Fibroblast of mammary gland (primary cell): ENCODE data around the gene MGAT3.

Experiments
- DNase-seq: peaks from one replicate; pipeline ENCODE4 v3.0.0-alpha.2; 2010; ENCODE audit warnings: low read depth
- H3K4me3 ChIP-seq: 2 replicates; pipeline ENCODE4 v1.5.1; 2011; ENCODE audit warnings: low read depth, mild to moderate bottlenecking, low read length, moderate library complexity; ENCODE audit not compliant: control insufficient read depth
- TF ChIP-seq, protein P1 (sequence below): conservative IDR thresholded peaks from 2 replicates; pipeline ENCODE4 v1.5.1; 2011; ENCODE audit warnings: low read depth, low read length, inconsistent platforms; ENCODE audit not compliant: control insufficient read depth, insufficient read depth

Gene MGAT3

GRCh38 chr22:39471381-39472141, 14.7 kb downstream of the MGAT3 start:
- DNase-seq = no peak
- TF ChIP-seq, protein P1, sequence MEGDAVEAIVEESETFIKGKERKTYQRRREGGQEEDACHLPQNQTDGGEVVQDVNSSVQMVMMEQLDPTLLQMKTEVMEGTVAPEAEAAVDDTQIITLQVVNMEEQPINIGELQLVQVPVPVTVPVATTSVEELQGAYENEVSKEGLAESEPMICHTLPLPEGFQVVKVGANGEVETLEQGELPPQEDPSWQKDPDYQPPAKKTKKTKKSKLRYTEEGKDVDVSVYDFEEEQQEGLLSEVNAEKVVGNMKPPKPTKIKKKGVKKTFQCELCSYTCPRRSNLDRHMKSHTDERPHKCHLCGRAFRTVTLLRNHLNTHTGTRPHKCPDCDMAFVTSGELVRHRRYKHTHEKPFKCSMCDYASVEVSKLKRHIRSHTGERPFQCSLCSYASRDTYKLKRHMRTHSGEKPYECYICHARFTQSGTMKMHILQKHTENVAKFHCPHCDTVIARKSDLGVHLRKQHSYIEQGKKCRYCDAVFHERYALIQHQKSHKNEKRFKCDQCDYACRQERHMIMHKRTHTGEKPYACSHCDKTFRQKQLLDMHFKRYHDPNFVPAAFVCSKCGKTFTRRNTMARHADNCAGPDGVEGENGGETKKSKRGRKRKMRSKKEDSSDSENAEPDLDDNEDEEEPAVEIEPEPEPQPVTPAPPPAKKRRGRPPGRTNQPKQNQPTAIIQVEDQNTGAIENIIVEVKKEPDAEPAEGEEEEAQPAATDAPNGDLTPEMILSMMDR = no peak
- no peak overlapping the region for H3K4me3 ChIP-seq

DNA sequence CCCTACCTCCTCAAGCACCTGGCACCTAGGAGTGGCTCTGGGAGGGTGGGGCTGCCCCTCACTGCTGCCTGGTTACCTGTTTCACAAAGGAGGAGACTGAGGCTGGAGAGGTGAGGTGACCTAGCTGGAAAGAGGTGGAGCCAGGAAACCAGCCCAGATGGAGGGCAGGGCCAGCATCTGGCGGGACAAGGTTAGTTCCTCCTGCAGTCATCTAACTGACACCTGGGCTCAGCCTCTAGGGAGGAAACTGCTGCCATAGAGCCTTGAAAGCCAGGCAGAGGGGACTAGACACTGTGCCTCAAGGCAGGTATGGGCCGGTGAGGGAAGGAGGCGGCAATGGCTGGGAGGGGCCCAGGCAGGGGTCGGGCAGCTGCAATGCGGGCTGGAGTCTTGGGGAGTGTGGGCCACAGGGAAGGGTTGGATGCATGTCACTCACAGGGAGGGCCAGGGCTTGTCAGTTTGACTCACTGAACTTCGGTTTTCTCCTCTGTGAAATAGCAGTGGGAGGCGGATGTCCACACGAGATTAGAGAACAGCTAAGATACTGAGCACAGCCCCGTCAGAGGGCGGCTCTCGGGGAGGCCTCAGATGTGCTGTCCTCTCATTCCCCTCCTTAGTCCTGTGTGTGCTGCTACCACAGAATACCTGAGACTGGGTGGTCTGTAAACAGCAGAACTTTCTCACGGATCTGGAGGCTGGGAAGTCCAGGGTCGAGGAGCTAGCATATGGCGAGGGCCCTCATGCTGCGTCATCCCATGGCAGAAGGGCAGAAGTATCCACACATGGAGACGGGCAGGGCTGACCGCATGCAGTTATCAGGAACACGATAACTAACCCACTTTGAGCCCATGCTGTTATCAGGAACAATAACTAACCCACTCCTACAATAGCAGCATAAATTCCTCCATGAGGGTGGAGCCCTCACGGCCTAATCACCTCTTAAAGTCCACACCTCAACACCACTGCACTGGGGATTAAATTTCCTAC, 16.1 kb downstream of the MGAT3 start:
- TF ChIP-seq, protein P1 = no peak
- H3K4me3 ChIP-seq = no peak overlapping the region
- DNase-seq = no peak

GRCh38 chr22:39473851-39474250, 17.0 kb downstream of the MGAT3 start:
- no peak overlapping the region for H3K4me3 ChIP-seq
- TF ChIP-seq, protein P1 = no peak
- no peak for DNase-seq

DNA sequence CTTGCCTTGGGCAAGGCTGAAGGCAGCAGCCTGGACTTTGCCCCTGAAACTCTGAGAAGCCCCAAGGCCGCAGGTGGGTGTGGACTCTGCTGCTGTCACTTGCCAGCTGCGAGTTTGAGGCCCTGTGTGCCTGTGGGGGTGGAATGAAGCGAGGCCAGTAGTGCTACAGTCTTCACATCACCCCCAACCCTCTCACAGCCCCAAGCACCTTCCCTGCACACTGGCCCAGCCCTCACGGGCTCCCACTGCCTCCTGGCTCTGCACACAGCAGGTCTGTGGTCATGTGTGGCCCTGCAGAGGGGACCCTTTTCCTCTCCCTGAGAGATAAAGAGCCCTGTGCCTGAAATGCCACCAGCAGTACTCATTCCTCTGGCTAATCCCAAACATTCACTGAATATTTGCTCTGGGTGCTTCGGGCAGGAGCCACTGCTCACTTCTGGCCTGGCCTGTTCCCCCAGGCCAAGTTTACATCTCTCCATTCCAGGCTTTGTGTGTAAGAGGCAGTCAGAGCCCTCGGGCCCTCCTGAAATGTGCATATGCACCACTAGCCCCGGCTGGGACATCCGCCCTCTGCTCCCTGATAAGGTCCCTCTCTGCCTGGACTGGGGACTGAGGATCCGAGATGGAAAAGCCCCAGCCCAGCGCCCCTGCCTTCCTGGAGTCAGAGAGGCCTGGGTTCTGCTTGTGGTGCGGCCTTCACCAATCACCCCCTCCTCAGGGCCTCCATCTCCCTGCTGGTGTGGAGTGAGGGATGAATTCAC, 17.7 kb downstream of the MGAT3 start:
- DNase-seq = no peak
- TF ChIP-seq, protein P1 = no peak
- H3K4me3 ChIP-seq = no peak overlapping the region

GRCh38 chr22:39475337-39475736, 18.5 kb downstream of the MGAT3 start:
- DNase-seq = no peak
- TF ChIP-seq, protein P1 = no peak
- no peak overlapping the region for H3K4me3 ChIP-seq

GRCh38 chr22:39475902-39476301, 19.1 kb downstream of the MGAT3 start:
- TF ChIP-seq, protein P1 = no peak
- DNase-seq = no peak
- no peak overlapping the region for H3K4me3 ChIP-seq
